Kidney epithelial cell (primary cell): ENCODE measurements around the gene RAB3C. TPM values are rescaled to one million over a fixed set of nuclear protein-coding genes. Genes with fewer than 3 reads are reported as not detected.

ENCODE experiments used
- DNase-seq: peaks from one replicate; pipeline ENCODE4 v3.0.0-alpha.2; 2010; ENCODE audit warnings: low read depth
- H3K27me3 ChIP-seq: 2 replicates; pipeline ENCODE4 v1.6.0; 2011; ENCODE audit warnings: low read length; ENCODE audit not compliant: control insufficient read depth, insufficient read depth
- H3K36me3 ChIP-seq: 2 replicates; pipeline ENCODE4 v1.5.1; 2011; ENCODE audit warnings: low read length; ENCODE audit not compliant: control insufficient read depth, insufficient read depth
- H3K4me3 ChIP-seq: 2 replicates; pipeline ENCODE4 v1.5.1; 2011; ENCODE audit warnings: low read depth, mild to moderate bottlenecking, control low read depth, low read length
- CTCF ChIP-seq: IDR thresholded peaks from 2 replicates; pipeline ENCODE4 v1.5.1; 2011; ENCODE audit warnings: mild to moderate bottlenecking, moderate library complexity, low read length, control low read depth, inconsistent platforms; ENCODE audit not compliant: insufficient read depth, poor library complexity, severe bottlenecking
- total RNA-seq: library from RNA; depleted of rRNA; stranded (reverse); fragments of >200 nt; gene quantifications from 2 replicates; pipeline ENCODE4 v1.2.3, GENCODE V29; 2015

The RAB3C gene
- total RNA-seq, 1 donor from 2014 or later: 0.04 TPM

- H3K27me3 ChIP-seq: no peaks in the 10 kb centered on the region
- TF ChIP-seq CTCF: no peak
- DNase-seq: no peak
- H3K36me3 ChIP-seq: no peaks in the 10 kb centered on the region
- no peak overlapping the region for H3K4me3 ChIP-seq
Observed at GRCh38 chr5:58905944-58906343, 323.1 kb downstream of the RAB3C start.

Other genes starting within 250 kb of the RAB3C start
- gene PLK2, start 123.0 kb upstream of the RAB3C start, total RNA-seq: 245 and 343 TPM in 2 replicates
- not detected in 2 replicates for gene GAPT, start 91.6 kb upstream of the RAB3C start, total RNA-seq